Fibroblast of villous mesenchyme (primary cell): ENCODE measurements around the gene MACROD1. TPM values are rescaled to one million over a fixed set of nuclear protein-coding genes. Genes with fewer than 3 reads are reported as not detected.

Experiments used
- DNase-seq: peaks from one replicate; pipeline ENCODE4 v3.0.0-alpha.2; 2010; ENCODE audit warnings: low read depth
- H3K4me3 ChIP-seq: 2 replicates; pipeline ENCODE4 v1.5.1; 2011; ENCODE audit warnings: low read depth, mild to moderate bottlenecking, low read length
- total RNA-seq: library from RNA; depleted of rRNA; stranded (reverse); fragments of >200 nt; gene quantifications from 2 replicates; pipeline ENCODE4 v1.2.3, GENCODE V29; 2012
- TF ChIP-seq, protein P1 (sequence below): IDR thresholded peaks from 2 replicates; pipeline ENCODE4 v1.5.1; 2012; ENCODE audit warnings: low read depth, mild to moderate bottlenecking, low read length; ENCODE audit not compliant: insufficient read depth

MACROD1 gene
- total RNA-seq, 1 donor = 8.6 TPM

GRCh38 chr11:64062185-64063039 is 103.5 kb downstream of the MACROD1 start:
- TF ChIP-seq, protein P1, sequence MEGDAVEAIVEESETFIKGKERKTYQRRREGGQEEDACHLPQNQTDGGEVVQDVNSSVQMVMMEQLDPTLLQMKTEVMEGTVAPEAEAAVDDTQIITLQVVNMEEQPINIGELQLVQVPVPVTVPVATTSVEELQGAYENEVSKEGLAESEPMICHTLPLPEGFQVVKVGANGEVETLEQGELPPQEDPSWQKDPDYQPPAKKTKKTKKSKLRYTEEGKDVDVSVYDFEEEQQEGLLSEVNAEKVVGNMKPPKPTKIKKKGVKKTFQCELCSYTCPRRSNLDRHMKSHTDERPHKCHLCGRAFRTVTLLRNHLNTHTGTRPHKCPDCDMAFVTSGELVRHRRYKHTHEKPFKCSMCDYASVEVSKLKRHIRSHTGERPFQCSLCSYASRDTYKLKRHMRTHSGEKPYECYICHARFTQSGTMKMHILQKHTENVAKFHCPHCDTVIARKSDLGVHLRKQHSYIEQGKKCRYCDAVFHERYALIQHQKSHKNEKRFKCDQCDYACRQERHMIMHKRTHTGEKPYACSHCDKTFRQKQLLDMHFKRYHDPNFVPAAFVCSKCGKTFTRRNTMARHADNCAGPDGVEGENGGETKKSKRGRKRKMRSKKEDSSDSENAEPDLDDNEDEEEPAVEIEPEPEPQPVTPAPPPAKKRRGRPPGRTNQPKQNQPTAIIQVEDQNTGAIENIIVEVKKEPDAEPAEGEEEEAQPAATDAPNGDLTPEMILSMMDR = no peak
- DNase-seq = no peak
- H3K4me3 ChIP-seq = no peak overlapping the region

- H3K4me3 ChIP-seq = peak overlapping the region; percentile 51
- TF ChIP-seq, protein P1 = no peak
- peak; percentile 14 for DNase-seq
These were observed 105.0 kb downstream of the MACROD1 start for GRCh38 chr11:64060861-64061444.

DNA sequence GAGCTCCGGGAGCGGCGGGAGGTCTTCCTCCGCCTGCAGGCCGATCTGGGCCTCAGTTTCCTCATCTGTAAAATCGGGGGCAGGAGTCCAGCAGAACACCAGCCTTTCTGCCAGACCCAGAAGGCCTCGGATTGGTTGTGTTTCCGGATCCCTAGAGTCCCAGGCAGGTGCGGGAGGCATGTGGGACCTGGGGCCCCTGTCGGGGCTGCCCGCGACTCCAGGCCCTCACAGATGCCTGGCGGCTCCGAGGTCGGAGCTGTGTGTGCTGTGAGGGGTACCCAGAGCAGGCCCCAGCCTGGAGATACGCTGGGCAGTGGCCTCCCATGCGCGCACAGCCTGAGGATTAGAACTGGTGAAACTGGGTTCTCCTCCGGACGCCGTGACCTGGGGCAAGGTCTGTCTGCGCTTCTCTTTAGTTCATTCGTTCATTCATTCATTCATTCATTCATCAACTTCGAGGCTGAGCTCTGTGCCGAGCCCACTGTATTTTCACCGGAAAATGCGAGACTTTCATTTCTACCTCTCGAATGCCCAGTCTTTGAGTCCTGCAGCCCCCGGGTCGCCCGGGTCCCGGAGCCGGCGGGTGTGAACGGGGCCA is 105.6 kb downstream of the MACROD1 start:
- TF ChIP-seq, protein P1 = no peak
- H3K4me3 ChIP-seq = peak overlapping the region; percentile 48
- DNase-seq = no peak

- TF ChIP-seq, protein P1 = no peak
- no peak for DNase-seq
These were observed 106.4 kb downstream of the MACROD1 start for GRCh38 chr11:64059339-64060140.

DNA sequence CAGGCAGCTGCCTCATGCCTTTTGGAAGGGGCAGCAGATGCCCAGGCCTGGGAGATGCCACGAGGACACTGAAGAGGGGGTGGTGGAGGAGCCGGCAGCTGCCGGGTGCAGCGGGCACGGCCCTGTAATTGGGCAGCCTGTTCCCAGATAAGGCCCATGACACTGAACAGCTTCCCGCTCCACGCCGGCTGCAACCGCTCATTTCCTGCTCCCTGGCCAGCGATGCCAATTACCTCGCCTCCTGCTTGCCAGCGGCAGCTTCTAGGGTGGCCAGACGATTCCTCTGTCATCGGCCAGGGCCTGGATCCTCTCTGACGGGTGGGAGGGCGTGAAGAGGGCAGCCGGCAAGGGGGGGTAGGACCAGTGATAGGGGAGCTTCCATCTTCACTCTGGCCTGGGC is 107.4 kb downstream of the MACROD1 start:
- no peak for DNase-seq
- TF ChIP-seq, protein P1 = no peak

More at GRCh38 chr11:64059339-64060140, 106.4 kb downstream of the MACROD1 start:
- no peak overlapping the region for H3K4me3 ChIP-seq

GRCh38 chr11:64057890-64058289 is 108.0 kb downstream of the MACROD1 start:
- TF ChIP-seq, protein P1 = no peak
- DNase-seq = no peak

More for the DNA sequence above, 107.4 kb downstream of the MACROD1 start:
- H3K4me3 ChIP-seq = no peak overlapping the region

More at GRCh38 chr11:64057890-64058289, 108.0 kb downstream of the MACROD1 start:
- no peak overlapping the region for H3K4me3 ChIP-seq
